ENCODE measurements around the gene WNT11.

WNT11 gene

DNA sequence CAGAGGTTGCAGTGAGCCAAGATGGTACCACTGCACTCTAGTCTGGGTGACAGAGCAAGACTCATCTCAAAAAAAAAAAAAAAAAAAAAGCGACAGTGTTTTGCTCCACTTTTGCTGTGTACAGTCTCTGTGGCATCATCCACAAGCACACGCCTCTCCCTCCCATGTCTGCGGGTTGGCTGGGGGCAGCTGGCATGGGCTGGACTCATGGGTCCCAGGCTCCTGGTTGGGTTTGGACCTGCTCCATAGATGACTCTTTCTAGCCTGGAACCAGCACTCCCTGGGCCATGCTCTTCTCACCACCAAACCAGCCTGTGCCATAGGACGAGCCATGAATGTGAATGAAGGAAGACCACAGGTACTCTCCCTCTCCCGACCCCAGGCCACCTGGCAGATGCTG, 7.9 kb upstream of the WNT11 start:
- no peak for TF ChIP-seq HDGF (IDR thresholded peaks at IDR 0.05; ENCODE audit: borderline replicate concordance)
- CTCF ChIA-PET: interaction anchor here (0.7 kb wide), 1 partner anchor 16 kb away, joined by 3 read pairs; no protein-coding TSS in a partner anchor
- POLR2A ChIA-PET: interaction anchor here (7.1 kb wide), 1 partner anchor 21 kb away, joined by 60 read pairs; no protein-coding TSS in a partner anchor
- DNase-seq (ENCODE audit: extremely low spot score): no peak

GRCh38 chr11:76212086-76213035, 6.1 kb upstream of the WNT11 start:
- DNase-seq (ENCODE audit: extremely low spot score): no peak
- ChIA-PET CTCF (no interaction called here), POLR2A (interaction anchor here (7.1 kb wide), 1 partner anchor 23 kb away, joined by 60 read pairs; no protein-coding TSS in a partner anchor)
- TF ChIP-seq FOXK2 (IDR thresholded peaks at IDR 0.05): no peak
- no peak for TF ChIP-seq HDGF (IDR thresholded peaks at IDR 0.05; ENCODE audit: borderline replicate concordance)
- no peak for TF ChIP-seq CTBP1 (IDR thresholded peaks at IDR 0.05; ENCODE audit: borderline replicate concordance)
- no peak for TF ChIP-seq FOXA1 (IDR thresholded peaks at IDR 0.05)
- TF ChIP-seq NFRKB (IDR thresholded peaks at IDR 0.05): no peak
- no peak for TF ChIP-seq PKNOX1 (IDR thresholded peaks at IDR 0.05)
- TF ChIP-seq FOXM1 (IDR thresholded peaks at IDR 0.05; ENCODE audit: borderline replicate concordance): no peak
- TF ChIP-seq ARNT (IDR thresholded peaks at IDR 0.05): no peak
- TF ChIP-seq SUZ12 (IDR thresholded peaks at IDR 0.05): no peak
- no peak for TF ChIP-seq LEF1 (IDR thresholded peaks at IDR 0.05; ENCODE audit: borderline replicate concordance)
- TF ChIP-seq TARDBP (IDR thresholded peaks at IDR 0.05): no peak

DNA sequence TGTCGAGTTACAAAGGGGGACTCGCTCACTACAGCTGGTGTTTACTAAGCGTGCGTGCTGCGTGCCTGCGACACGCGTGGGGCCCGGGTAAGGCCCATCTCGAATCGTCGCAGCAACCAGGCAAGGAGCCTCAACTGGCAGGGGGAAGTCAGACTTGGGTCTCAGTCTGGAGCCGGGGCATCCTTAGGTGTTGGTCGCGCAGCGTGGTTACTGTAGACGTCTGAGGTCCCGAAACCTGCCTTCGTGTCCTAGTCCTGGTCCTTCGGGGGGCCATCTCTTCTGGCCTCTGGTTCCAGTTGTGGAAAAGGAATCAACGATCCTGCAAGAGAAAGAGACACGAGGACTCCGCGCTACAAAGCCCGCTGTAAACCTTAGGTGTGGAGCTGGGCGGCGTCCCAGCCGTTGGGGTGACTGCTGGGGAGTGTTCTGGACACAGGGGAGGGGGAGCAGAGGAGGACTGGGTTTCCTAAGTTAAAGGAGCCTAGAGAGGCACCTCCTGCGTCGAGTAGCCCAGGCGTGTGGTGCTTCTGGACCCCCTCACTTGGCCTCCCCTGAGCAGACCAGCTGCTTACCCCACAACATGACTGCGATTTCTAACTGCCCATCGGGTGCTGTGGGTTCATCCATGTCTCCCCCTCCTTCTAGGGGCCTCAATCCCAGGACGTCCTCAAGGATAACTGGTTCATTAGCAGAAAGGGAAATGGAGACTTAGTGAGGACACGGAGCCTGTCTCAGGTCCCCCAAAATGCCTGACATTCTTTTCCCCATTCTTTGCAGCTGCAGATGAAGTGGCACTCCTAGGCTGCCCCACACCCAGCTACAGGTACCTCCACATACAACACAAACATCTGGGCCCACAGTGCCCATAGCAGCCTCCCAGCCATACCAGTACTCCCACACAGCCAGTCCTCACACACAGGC, 4.9 kb upstream of the WNT11 start:
- DNase-seq (ENCODE audit: extremely low spot score): no peak
- ChIA-PET CTCF (no interaction called here), POLR2A (interaction anchor here (7.1 kb wide), 1 partner anchor 24 kb away, joined by 60 read pairs; no protein-coding TSS in a partner anchor)
- TF ChIP-seq FOXA1 (IDR thresholded peaks at IDR 0.05) (no peak), SUZ12 (IDR thresholded peaks at IDR 0.05) (no peak), ARNT (IDR thresholded peaks at IDR 0.05) (no peak)

DNA sequence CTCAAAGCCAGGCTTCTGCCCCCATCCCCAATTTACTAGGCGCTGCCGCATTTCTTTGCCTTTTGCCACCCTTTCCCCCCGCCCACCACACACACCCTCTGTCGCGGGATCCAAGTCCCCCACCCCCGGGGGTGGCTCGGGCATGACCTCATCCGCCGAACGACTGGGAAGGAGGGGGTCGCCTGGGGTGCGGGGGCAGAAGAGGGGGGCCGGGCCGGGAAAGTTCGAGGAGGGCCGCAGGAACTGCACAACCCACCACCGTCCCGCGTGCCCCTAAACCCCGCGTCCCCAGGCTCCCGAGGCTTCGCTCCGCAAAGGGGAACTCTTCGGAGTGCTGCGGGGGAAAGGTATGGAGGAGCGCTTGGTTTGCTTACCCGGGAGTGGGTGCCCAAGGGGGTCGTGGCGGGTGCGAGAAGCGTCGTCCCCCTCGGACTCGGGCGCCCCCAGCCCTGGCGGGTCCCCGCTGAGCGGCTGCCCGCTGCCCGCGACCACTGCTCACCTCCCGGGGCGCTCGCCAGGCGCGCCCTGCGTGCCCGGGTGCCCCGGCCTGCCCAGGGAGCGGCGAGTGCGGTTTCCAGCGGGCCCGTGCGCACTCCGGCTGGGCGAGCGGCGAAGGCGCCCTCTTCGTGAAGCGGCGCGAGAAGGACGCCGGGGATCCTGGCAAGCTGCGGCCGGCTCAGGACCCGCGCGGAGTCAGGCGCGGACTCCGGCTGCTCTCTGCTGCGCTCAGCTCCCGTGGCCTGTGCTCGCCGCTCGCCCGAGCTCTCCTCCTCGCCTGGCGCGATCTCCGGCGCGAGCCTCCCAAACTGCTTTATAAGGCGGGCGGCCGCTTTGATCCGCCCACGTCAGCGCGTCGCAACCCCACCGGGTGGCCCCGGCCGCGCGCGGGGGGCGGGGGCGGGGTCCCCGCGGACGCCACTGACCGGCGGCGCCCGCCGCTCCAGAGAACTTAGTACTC, 4.0 kb upstream of the WNT11 start:
- no peak for TF ChIP-seq ZNF384 (IDR thresholded peaks at IDR 0.05)
- no peak for TF ChIP-seq FOXA1 (IDR thresholded peaks at IDR 0.05)
- TF ChIP-seq CTBP1 (IDR thresholded peaks at IDR 0.05; ENCODE audit: borderline replicate concordance): no peak
- no peak for TF ChIP-seq BHLHE40 (IDR thresholded peaks at IDR 0.05; ENCODE audit: borderline replicate concordance)
- TF ChIP-seq ELF4 (IDR thresholded peaks at IDR 0.05): no peak
- no peak; the same call in 1 of the 2 replicates for TF ChIP-seq L3MBTL2 (conservative IDR thresholded peaks at IDR 0.05)
- ChIA-PET CTCF (interaction anchor here (1.1 to 4.0 kb wide), 4 partner anchors 24 to 313 kb away, joined by 4 to 29 read pairs (median 14); no protein-coding TSS in a partner anchor), POLR2A (interaction anchor here (0.8 to 7.1 kb wide), 4 partner anchors 21 to 160 kb away, joined by 3 to 60 read pairs (median 10); no protein-coding TSS in a partner anchor)
- DNase-seq (ENCODE audit: extremely low spot score): peak; percentile 48

DNA sequence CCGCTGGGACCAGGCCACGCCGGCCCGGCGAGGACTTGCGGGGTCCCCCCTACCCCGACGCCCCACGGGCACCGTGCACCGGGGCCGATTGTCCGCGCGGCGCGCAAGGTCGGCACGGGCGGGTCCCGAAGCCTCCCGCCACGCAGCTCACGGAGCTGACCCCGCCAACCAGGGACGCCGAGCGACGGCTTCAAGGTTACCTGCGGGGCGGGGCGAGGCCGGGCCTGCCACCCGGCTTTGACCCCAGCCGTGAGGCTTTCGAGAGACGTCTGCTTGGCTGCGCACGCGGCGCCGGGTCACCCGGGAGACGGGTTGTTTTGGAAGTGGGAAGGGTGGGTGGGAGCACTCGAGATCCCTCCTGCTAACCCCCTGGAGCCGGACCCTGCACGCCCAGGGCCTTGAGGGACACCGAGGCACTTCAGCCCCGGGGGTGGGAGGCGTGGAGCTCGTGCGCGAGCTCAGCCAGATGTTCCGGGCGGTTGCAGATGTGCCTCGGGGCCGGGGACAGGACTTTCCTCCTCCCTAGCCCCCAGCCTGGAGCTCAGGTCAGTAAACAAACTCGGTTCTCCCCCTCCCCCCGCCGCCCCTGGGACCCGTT, 3.2 kb upstream of the WNT11 start:
- TF ChIP-seq ARNT (IDR thresholded peaks at IDR 0.05) (no peak), HDGF (IDR thresholded peaks at IDR 0.05; ENCODE audit: borderline replicate concordance) (no peak), FOXM1 (IDR thresholded peaks at IDR 0.05; ENCODE audit: borderline replicate concordance) (no peak), SP1 (IDR thresholded peaks at IDR 0.05) (no peak), TARDBP (IDR thresholded peaks at IDR 0.05) (no peak), L3MBTL2 (conservative IDR thresholded peaks at IDR 0.05) (no peak), LEF1 (IDR thresholded peaks at IDR 0.05; ENCODE audit: borderline replicate concordance) (no peak), ELF4 (IDR thresholded peaks at IDR 0.05) (no peak)
- DNase-seq (ENCODE audit: extremely low spot score): no peak
- ChIA-PET CTCF (interaction anchor here (0.7 to 4.0 kb wide), 11 partner anchors 25 to 312 kb away, joined by 3 to 29 read pairs (median 5); no protein-coding TSS in a partner anchor), POLR2A (interaction anchor here (0.8 to 7.1 kb wide), 9 partner anchors 9 to 161 kb away, joined by 3 to 60 read pairs (median 4); no protein-coding TSS in a partner anchor)

All from HEK293T (cell line).